Sigmoid colon (tissue), 4 donors: ENCODE results near the gene RHBDF2.

ENCODE experiments used
- EP300 ChIP-seq, 4 donors: sonication (generic); formaldehyde crosslinking; IDR thresholded peaks; one replicate each; pipeline ENCODE4 v1.6.1; 2017; ENCODE audit warnings: antibody characterized with exemption in 4 of 4
- POLR2A ChIP-seq, 2 donors: fragments of 450-650 bp; IDR thresholded peaks; one replicate each; pipeline ENCODE4 v1.6.1; 2016; ENCODE audit warnings: antibody characterized with exemption in 2 of 2, mild to moderate bottlenecking in 2 of 2, moderate library complexity in 2 of 2
- POLR2AphosphoS5 ChIP-seq, 4 donors: sonication (generic); formaldehyde crosslinking; IDR thresholded peaks; one replicate each; pipeline ENCODE4 v1.6.1; 2017; ENCODE audit warnings: antibody characterized with exemption in 4 of 4
- TF ChIP-seq, protein P1 (sequence below), 4 experiments: fragments of 450-650 bp in 3 of 4; fragments of 200-600 bp in 1 of 4; IDR thresholded peaks; one replicate each; pipeline ENCODE4 v1.5.1; 2016 to 2019; ENCODE audit warnings: antibody characterized with exemption in 4 of 4, mild to moderate bottlenecking in 3 of 4, moderate library complexity in 2 of 4

DNA sequence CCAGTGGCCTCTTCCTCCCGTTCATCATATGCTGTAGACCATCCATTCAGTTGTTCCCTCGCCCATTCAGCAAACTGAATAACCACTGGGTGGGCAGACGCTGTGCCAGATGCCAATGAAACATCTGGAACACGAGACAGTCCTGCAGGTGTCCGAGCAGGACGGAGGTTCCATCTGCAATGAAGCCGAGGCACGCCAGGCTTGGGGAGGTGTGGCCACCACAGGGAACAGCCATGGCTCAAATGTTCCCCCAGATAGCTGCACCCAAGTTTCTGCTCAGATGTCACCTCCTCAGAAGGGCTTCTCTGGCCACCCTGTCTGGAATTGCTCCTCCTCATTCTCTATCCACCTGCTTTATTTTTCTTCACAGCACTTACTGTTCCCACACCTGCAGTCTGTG lies 78.8 kb downstream of the RHBDF2 start:
- TF ChIP-seq, protein P1, sequence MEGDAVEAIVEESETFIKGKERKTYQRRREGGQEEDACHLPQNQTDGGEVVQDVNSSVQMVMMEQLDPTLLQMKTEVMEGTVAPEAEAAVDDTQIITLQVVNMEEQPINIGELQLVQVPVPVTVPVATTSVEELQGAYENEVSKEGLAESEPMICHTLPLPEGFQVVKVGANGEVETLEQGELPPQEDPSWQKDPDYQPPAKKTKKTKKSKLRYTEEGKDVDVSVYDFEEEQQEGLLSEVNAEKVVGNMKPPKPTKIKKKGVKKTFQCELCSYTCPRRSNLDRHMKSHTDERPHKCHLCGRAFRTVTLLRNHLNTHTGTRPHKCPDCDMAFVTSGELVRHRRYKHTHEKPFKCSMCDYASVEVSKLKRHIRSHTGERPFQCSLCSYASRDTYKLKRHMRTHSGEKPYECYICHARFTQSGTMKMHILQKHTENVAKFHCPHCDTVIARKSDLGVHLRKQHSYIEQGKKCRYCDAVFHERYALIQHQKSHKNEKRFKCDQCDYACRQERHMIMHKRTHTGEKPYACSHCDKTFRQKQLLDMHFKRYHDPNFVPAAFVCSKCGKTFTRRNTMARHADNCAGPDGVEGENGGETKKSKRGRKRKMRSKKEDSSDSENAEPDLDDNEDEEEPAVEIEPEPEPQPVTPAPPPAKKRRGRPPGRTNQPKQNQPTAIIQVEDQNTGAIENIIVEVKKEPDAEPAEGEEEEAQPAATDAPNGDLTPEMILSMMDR (IDR thresholded peaks at IDR 0.05): no peak
- TF ChIP-seq POLR2AphosphoS5 (IDR thresholded peaks at IDR 0.05): no peak
- no peak for TF ChIP-seq EP300 (IDR thresholded peaks at IDR 0.05)
- TF ChIP-seq POLR2A (IDR thresholded peaks at IDR 0.05): no peak
